ENCODE results near the gene GRB10.

Gene GRB10

GRCh38 chr7:50687575-50688225, 95.0 kb downstream of the GRB10 start:
- Histone ChIP-seq H4K20me1 (ENCODE audit: insufficient read depth, low read length) (no peaks in the 10 kb centered on the region), H3K9ac (ENCODE audit: low read depth, low read length) (no peak overlapping the region), H3K27ac (ENCODE audit: low read length) (no peak overlapping the region), H3K9me3 (ENCODE audit: insufficient read depth, low read length, severe bottlenecking) (no peaks in the 10 kb centered on the region), H3K4me2 (ENCODE audit: insufficient read depth, low read length) (no peak overlapping the region), H2AFZ (ENCODE audit: low read depth, low read length) (no peak overlapping the region), H3K36me3 (ENCODE audit: insufficient read depth, low read length) (no peaks in the 10 kb centered on the region), H3K27me3 (ENCODE audit: insufficient read depth, low read length, poor library complexity) (peaks cover 9% of the 10 kb centered on the region), H3K4me3 (ENCODE audit: low read depth in 1 of 2, low read length in 2 of 2) (no peak overlapping the region), H3K4me1 (ENCODE audit: insufficient read depth, low read length) (no peaks in the 10 kb centered on the region), H3K79me2 (ENCODE audit: insufficient read depth, low read length) (no peaks in the 10 kb centered on the region)
- DNase-seq (no peak), ATAC-seq (ENCODE audit: insufficient read depth, low read depth) (no peak)
- TF ChIP-seq CTCF (IDR thresholded peaks at IDR 0.05; ENCODE audit: borderline replicate concordance, extremely low read depth, low read length, poor library complexity, severe bottlenecking) (no peak), EZH2 (IDR thresholded peaks at IDR 0.05; ENCODE audit: borderline replicate concordance, low read depth, low read length, severe bottlenecking) (no peak)

GRCh38 chr7:50687096-50687495, 95.6 kb downstream of the GRB10 start:
- no peak overlapping the region for H3K4me3 ChIP-seq (ENCODE audit: low read depth in 1 of 2, low read length in 2 of 2)
- no peaks in the 10 kb centered on the region for H3K4me1 ChIP-seq (ENCODE audit: insufficient read depth, low read length)
- no peak overlapping the region for H3K27ac ChIP-seq (ENCODE audit: low read length)
- H3K79me2 ChIP-seq (ENCODE audit: insufficient read depth, low read length): no peaks in the 10 kb centered on the region
- H3K4me2 ChIP-seq (ENCODE audit: insufficient read depth, low read length): no peak overlapping the region
- H3K27me3 ChIP-seq (ENCODE audit: insufficient read depth, low read length, poor library complexity): peaks cover 9% of the 10 kb centered on the region
- H3K36me3 ChIP-seq (ENCODE audit: insufficient read depth, low read length): no peaks in the 10 kb centered on the region
- no peaks in the 10 kb centered on the region for H4K20me1 ChIP-seq (ENCODE audit: insufficient read depth, low read length)
- H3K9me3 ChIP-seq (ENCODE audit: insufficient read depth, low read length, severe bottlenecking): no peaks in the 10 kb centered on the region
- TF ChIP-seq EZH2 (IDR thresholded peaks at IDR 0.05; ENCODE audit: borderline replicate concordance, low read depth, low read length, severe bottlenecking): no peak
- no peak for TF ChIP-seq CTCF (IDR thresholded peaks at IDR 0.05; ENCODE audit: borderline replicate concordance, extremely low read depth, low read length, poor library complexity, severe bottlenecking)
- H2AFZ ChIP-seq (ENCODE audit: low read depth, low read length): no peak overlapping the region
- H3K9ac ChIP-seq (ENCODE audit: low read depth, low read length): no peak overlapping the region
- DNase-seq (no peak), ATAC-seq (ENCODE audit: insufficient read depth, low read depth) (no peak)

- Histone ChIP-seq H3K36me3 (ENCODE audit: insufficient read depth, low read length) (no peaks in the 10 kb centered on the region), H3K27me3 (ENCODE audit: insufficient read depth, low read length, poor library complexity) (peaks cover 3% of the 10 kb centered on the region), H2AFZ (ENCODE audit: low read depth, low read length) (no peak overlapping the region), H3K4me2 (ENCODE audit: insufficient read depth, low read length) (no peak overlapping the region), H3K9me3 (ENCODE audit: insufficient read depth, low read length, severe bottlenecking) (no peaks in the 10 kb centered on the region), H3K9ac (ENCODE audit: low read depth, low read length) (no peak overlapping the region), H3K79me2 (ENCODE audit: insufficient read depth, low read length) (no peaks in the 10 kb centered on the region), H3K4me1 (ENCODE audit: insufficient read depth, low read length) (no peaks in the 10 kb centered on the region), H4K20me1 (ENCODE audit: insufficient read depth, low read length) (no peaks in the 10 kb centered on the region), H3K27ac (ENCODE audit: low read length) (no peak overlapping the region), H3K4me3 (ENCODE audit: low read depth in 1 of 2, low read length in 2 of 2) (no peak overlapping the region)
- DNase-seq: no peak
- TF ChIP-seq EZH2 (IDR thresholded peaks at IDR 0.05; ENCODE audit: borderline replicate concordance, low read depth, low read length, severe bottlenecking) (no peak), CTCF (IDR thresholded peaks at IDR 0.05; ENCODE audit: borderline replicate concordance, extremely low read depth, low read length, poor library complexity, severe bottlenecking) (no peak)
- ATAC-seq (ENCODE audit: insufficient read depth, low read depth): no peak
Measured at GRCh38 chr7:50685135-50686065, 97.3 kb downstream of the GRB10 start.
